HG02763 (cell line): ENCODE results near the gene PFAS.
"Not testable (repeated sequence)": the region's sequence is repeated elsewhere in the genome, so short reads cannot be mapped to it uniquely, and the experiment has no call there.

Source experiments
- ATAC-seq: cut with Tn5 transposase; IDR thresholded peaks from one replicate; pipeline ENCODE4 v1.9.1; 2021; ENCODE audit warnings: mild to moderate bottlenecking, moderate library complexity; ENCODE audit not compliant: unreplicated experiment

PFAS gene

GRCh38 chr17:8248751-8249607 lies at the start of gene PFAS:
TSS of gene PFAS (plus strand) at chr17:8249289. CDS start at chr17:8253938, 4,649 bp downstream.
- ATAC-seq = peak; percentile 63

GRCh38 chr17:8204761-8205555 lies 44.1 kb upstream of the PFAS start:
- ATAC-seq = no peak

- no peak for ATAC-seq
Measured at GRCh38 chr17:8206536-8206935, 42.6 kb upstream of the PFAS start.

- ATAC-seq = peak; percentile 88
Measured at GRCh38 chr17:8209907-8210760, 39.0 kb upstream of the PFAS start, which contains the start of gene AURKB. TSS of gene AURKB (minus strand) at chr17:8210575. CDS start at chr17:8210224, 351 bp downstream.

GRCh38 chr17:8210761-8211458 lies 38.2 kb upstream of the PFAS start:
- no peak for ATAC-seq

GRCh38 chr17:8212312-8213180 lies 36.5 kb upstream of the PFAS start:
- ATAC-seq = no peak

GRCh38 chr17:8214000-8214399 lies 35.1 kb upstream of the PFAS start:
- not testable (repeated sequence) for ATAC-seq

GRCh38 chr17:8220783-8221662 lies 28.1 kb upstream of the PFAS start:
- no peak for ATAC-seq

- peak; percentile 39 for ATAC-seq
Measured at GRCh38 chr17:8221663-8222379, 27.3 kb upstream of the PFAS start.

GRCh38 chr17:8222380-8222629 lies 26.8 kb upstream of the PFAS start:
- ATAC-seq = peak; percentile 33

GRCh38 chr17:8222630-8223355 lies 26.3 kb upstream of the PFAS start:
- ATAC-seq = peak; percentile 33

- ATAC-seq = no peak
Measured at GRCh38 chr17:8223356-8224126, 25.5 kb upstream of the PFAS start.

- no peak for ATAC-seq
Measured at GRCh38 chr17:8224891-8225812, 23.9 kb upstream of the PFAS start.

GRCh38 chr17:8225813-8226535 lies 23.1 kb upstream of the PFAS start:
- no peak for ATAC-seq
